HG03354 (cell line): ENCODE data around the gene NUMBL.
"Not testable (repeated sequence)": the region's sequence is repeated elsewhere in the genome, so short reads cannot be mapped to it uniquely, and the experiment has no call there.

Experiments used
- ATAC-seq: cut with Tn5 transposase; IDR thresholded peaks from one replicate; pipeline ENCODE4 v1.9.1; 2021; ENCODE audit warnings: mild to moderate bottlenecking; ENCODE audit not compliant: unreplicated experiment, poor library complexity, severe bottlenecking

Gene NUMBL

GRCh38 chr19:40641281-40641680 lies 49.2 kb downstream of the NUMBL start:
- no peak for ATAC-seq

GRCh38 chr19:40640744-40641143 lies 49.7 kb downstream of the NUMBL start:
- no peak for ATAC-seq

GRCh38 chr19:40639638-40639982 lies 50.8 kb downstream of the NUMBL start:
- ATAC-seq: no peak

GRCh38 chr19:40638327-40638726 lies 52.1 kb downstream of the NUMBL start:
- no peak for ATAC-seq

DNA sequence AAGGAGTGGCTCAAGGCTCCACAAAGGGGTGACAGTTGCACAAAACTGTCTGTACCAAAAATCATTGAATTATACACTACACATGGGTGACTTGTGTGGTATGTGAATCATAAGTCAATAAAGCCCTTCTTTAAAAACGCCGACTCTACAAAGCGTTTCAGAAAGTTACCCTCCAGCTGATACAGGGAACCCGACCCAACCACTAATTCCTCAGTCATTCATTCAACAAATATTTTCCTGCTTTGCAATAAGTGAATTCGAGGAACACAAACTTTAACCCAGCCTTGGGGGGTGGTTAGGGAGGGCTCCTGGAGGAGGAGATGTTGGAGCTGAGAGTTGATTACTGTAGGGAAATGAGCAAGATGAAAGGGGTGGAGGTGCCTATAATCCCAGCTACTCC lies 57.2 kb downstream of the NUMBL start:
- no peak for ATAC-seq

GRCh38 chr19:40632311-40633036 lies 58.0 kb downstream of the NUMBL start:
- no peak for ATAC-seq

DNA sequence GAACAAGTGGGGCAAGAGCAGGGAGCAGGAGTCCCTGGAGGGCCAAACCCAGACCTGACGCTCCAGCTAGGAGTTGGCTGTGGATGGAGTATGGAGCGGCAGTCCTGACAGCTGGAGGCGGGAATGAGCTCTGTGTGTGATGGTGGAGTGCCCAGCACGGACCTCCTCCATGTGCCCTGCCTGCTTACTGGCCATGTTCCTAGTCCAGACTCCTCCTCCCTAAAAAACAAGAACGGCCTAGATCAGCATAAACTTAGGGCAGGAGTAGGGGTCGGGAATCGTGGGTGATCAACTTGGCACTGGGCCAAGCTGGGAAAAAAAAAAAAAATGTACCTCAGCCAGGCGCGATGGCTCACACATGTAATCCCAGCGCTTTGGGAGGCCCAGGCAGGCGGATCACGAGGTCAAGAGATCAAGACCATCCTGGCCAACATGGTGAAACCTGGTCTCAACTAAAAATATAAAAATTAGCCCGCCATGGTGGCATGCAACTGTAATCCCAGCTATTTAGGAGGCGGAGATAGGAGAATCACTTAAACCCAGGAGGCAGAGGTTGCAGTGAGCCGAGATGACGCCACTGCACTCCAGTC lies 59.8 kb downstream of the NUMBL start:
- no peak for ATAC-seq

DNA sequence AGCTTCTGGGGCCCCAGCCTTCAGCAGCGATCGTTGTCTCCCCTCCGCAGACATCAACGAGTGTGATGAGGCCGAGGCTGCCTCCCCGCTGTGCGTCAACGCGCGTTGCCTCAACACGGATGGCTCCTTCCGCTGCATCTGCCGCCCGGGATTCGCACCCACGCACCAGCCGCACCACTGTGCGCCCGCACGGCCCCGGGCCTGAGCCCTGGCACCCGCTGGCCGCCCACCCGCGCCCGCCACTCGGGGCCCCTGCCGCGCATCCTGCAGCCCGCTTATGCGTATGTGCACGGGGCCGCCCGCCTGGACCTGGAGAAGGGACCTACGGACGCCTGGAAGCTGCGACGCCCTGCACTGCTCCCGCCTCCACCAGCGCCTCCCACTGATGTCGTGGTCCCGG lies 61.1 kb downstream of the NUMBL start:
- ATAC-seq: no peak

- ATAC-seq: no peak
Measured at GRCh38 chr19:40627486-40628279, 62.8 kb downstream of the NUMBL start.

DNA sequence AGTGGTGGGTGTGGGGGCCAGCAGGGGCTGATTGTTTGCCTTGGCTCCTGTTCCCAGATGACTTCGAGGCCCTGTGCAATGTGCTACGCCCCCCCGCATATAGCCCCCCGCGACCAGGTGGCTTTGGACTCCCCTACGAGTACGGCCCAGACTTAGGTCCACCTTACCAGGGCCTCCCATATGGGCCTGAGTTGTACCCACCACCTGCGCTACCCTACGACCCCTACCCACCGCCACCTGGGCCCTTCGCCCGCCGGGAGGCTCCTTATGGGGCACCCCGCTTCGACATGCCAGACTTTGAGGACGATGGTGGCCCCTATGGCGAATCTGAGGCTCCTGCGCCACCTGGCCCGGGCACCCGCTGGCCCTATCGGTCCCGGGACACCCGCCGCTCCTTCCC lies 63.5 kb downstream of the NUMBL start:
- no peak for ATAC-seq

- ATAC-seq: no peak
Measured at GRCh38 chr19:40625406-40626120, 64.9 kb downstream of the NUMBL start.

DNA sequence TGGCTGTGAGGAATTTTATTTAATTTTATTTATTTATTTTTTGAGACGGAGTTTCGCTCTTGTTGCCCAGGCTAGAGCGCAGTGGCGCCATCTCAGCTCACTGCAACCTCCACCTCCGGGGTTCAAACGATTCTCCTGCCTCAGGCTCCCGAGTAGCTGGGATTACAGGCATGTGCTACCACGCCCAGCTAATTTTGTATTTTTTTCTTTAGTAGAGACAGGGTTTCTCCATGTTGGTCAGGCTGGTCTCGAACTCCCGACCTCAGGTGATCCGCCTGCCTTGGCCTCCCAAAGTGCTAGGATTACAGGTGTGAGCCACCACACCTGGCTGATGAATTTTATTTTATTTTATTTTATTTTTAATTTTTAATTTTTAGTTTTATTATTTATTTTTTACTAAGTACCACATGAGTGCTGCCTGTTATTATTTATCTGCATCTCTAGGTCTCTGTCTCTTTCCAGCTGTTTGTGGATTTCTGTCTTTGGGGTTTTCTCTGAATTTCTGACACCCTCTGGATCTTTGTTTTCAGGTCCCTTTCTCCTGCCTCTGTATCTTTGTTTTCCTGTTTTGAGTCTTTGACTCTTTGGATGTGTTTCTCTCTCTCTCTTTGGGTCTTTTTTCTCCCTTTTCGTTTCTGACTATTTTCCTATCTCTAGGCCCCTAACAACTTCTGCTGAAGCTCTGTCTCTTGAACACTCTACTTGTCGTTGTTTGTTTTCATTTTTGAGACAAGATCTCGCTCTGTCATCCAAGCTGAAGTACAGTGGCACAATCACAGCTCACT lies 65.9 kb downstream of the NUMBL start:
- ATAC-seq: not testable (repeated sequence)

DNA sequence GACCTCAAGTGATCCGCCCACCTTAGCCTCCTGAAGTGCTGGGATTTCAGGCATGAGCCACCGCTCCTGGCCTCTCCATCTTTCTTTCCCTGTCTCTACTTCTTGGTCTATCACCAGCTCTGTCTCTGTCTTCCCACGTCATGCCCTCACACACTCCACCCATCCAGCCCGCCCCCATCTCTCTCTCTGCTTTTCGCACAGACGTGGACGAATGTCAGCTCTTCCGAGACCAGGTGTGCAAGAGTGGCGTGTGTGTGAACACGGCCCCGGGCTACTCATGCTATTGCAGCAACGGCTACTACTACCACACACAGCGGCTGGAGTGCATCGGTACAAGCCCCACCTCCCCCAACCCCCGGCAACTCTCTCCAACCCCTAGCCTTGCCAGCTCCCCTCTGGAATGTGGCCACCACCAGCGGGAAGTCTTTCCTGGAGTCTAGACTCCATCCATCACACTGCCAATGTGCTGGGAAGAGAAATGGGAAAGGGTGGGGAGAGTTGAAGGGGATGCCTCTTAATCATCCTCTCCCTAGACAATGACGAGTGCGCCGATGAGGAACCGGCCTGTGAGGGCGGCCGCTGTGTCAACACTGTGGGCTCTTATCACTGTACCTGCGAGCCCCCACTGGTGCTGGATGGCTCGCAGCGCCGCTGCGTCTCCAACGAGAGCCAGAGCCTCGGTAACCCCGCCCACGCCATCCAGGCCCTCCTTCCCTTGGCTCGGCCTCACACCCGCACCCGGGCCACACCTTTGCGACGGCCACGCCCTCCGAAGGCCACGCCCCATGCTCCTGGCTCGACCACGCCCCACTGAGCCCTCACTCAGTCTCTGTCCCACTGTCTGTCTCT lies 66.8 kb downstream of the NUMBL start:
- no peak for ATAC-seq

- ATAC-seq: no peak
Measured at GRCh38 chr19:40622773-40623075, 67.7 kb downstream of the NUMBL start.

DNA sequence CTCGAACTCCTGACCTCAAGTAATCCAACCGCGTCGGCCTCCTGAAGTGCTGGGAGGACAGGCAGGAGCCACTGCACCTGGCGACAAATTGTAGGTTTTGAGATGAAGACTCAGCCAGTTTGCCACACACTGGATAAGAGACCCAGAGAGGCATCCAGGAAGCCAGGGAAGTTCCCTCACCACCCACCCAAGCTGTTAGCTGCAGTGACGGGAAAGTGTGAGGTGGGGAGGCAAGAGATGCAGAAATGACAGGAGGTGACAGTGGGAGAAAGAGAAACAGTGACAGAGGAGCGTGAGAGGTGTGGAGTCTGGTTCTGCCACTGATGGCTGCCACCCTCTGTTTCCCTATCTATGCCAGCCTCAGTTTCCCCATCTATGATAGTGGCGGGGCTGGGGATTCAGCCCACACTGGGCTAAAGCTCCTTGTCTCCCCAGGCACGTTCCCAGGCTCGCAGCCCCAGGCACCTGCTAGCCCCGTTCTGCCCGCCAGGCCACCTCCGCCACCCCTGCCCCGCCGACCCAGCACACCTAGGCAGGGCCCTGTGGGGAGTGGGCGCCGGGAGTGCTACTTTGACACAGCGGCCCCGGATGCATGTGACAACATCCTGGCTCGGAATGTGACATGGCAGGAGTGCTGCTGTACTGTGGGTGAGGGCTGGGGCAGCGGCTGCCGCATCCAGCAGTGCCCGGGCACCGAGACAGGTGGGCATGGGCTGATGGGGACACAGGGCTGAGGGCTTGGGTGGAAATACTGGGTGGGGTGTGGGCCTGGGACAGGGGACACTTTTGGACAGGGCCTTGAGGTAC lies 68.3 kb downstream of the NUMBL start:
- ATAC-seq: no peak

DNA sequence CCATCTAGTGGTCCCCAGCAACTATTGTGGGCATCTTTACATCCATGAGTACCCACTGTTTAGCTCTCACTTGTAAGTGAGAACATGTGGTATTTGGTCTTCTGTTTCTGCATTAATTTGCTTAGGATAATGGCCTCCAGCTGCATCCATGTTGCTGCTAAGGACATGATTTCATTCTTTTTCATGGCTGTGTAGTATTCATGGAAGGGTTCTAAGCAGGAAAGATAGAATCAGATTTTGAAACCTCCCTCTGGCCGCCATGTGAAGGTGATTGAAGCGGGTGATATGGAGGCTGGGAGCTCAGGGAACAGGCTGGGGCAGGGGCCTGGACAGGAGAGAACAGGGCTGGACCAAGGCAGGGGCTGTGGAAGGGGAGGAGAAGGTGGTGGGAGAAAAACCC lies 69.2 kb downstream of the NUMBL start:
- ATAC-seq: no peak

GRCh38 chr19:40620161-40620485 lies 70.3 kb downstream of the NUMBL start:
- no peak for ATAC-seq
